OCI-LY1 (cell line): ENCODE results near the gene SLC38A8.

Experiments used
- H2AFZ ChIP-seq: fragments of 200-600 bp; sonication (generic), shearing (Covaris generic); 2 replicates; pipeline ENCODE4 v1.6.0; 2014; ENCODE audit warnings: antibody characterized with exemption, mild to moderate bottlenecking, low read length
- H3F3A ChIP-seq: fragments of 200-600 bp; sonication (generic), shearing (Covaris generic); 2 replicates; pipeline ENCODE4 v1.6.0; 2014; ENCODE audit warnings: mild to moderate bottlenecking, antibody characterized with exemption, low read length, moderate library complexity; ENCODE audit not compliant: insufficient read depth
- H3K27ac ChIP-seq: fragments of 200-600 bp; sonication (generic); 2 replicates; pipeline ENCODE4 v1.5.1; 2014; ENCODE audit warnings: low read length, mixed run types, mild to moderate bottlenecking, low read depth; ENCODE audit not compliant: poor library complexity, severe bottlenecking
- H3K27me3 ChIP-seq: fragments of 200-600 bp; sonication (generic); 2 replicates; pipeline ENCODE4 v1.6.0; 2014; ENCODE audit warnings: antibody characterized with exemption, mild to moderate bottlenecking, low read length, moderate library complexity; ENCODE audit not compliant: insufficient read depth
- H3K36me3 ChIP-seq: fragments of 200-600 bp; sonication (generic); 2 replicates; pipeline ENCODE4 v1.6.1; 2014; ENCODE audit warnings: mild to moderate bottlenecking, antibody characterized with exemption, low read length, moderate library complexity, mixed read lengths; ENCODE audit not compliant: insufficient read depth
- H3K4me1 ChIP-seq: fragments of 200-600 bp; sonication (generic); 2 replicates; pipeline ENCODE4 v1.5.1; 2014; ENCODE audit warnings: mild to moderate bottlenecking, low read length, moderate library complexity; ENCODE audit not compliant: insufficient read depth, severe bottlenecking
- H3K4me2 ChIP-seq: fragments of 200-600 bp; sonication (generic), shearing (Covaris generic); 2 replicates; pipeline ENCODE4 v1.6.1; 2014; ENCODE audit warnings: low read length
- H3K4me3 ChIP-seq: fragments of 200-600 bp; sonication (generic); 2 replicates; pipeline ENCODE4 v1.5.1; 2014; ENCODE audit warnings: low read length, low read depth, mild to moderate bottlenecking, mixed read lengths; ENCODE audit not compliant: poor library complexity, severe bottlenecking
- H3K79me2 ChIP-seq: fragments of 200-600 bp; shearing (Covaris generic); 2 replicates; pipeline ENCODE4 v1.6.1; 2016; ENCODE audit warnings: mixed run types, low read length, mixed read lengths; ENCODE audit not compliant: insufficient read depth
- H3K9ac ChIP-seq: fragments of 200-600 bp; sonication (generic), shearing (Covaris generic); 2 replicates; pipeline ENCODE4 v1.6.1; 2014; ENCODE audit warnings: mild to moderate bottlenecking, low read length, mixed read lengths
- H3K9me2 ChIP-seq: fragments of 200-600 bp; sonication (generic), shearing (Covaris generic); 2 replicates; pipeline ENCODE4 v1.6.1; 2014; ENCODE audit warnings: low read depth, mild to moderate bottlenecking, low read length, mixed read lengths
- H3K9me3 ChIP-seq: fragments of 200-600 bp; shearing (Covaris generic); 2 replicates; pipeline ENCODE4 v1.6.1; 2014; ENCODE audit warnings: low read length, mixed read lengths
- H4K20me1 ChIP-seq: fragments of 200-600 bp; sonication (generic), shearing (Covaris generic); 2 replicates; pipeline ENCODE4 v1.6.0; 2016; ENCODE audit warnings: mild to moderate bottlenecking, low read length; ENCODE audit not compliant: insufficient read depth
- CTCF ChIP-seq: fragments of 200-600 bp; sonication (generic), shearing (Covaris generic); IDR thresholded peaks from 2 replicates; pipeline ENCODE4 v1.5.1; 2017; ENCODE audit warnings: mild to moderate bottlenecking, antibody characterized with exemption, low read length, moderate library complexity, mixed read lengths
- EZH2 ChIP-seq: fragments of 200-600 bp; sonication (generic), shearing (Covaris generic); IDR thresholded peaks from 2 replicates; pipeline ENCODE4 v1.8.0; 2017; ENCODE audit warnings: borderline replicate concordance, mixed run types, mild to moderate bottlenecking, antibody characterized with exemption, low read length, moderate library complexity, mixed read lengths

The SLC38A8 gene

GRCh38 chr16:84055801-84056634 is 13.4 kb upstream of the SLC38A8 start:
- Histone ChIP-seq H3K9ac (no peak overlapping the region), H3K27me3 (no peaks in the 10 kb centered on the region), H3K4me2 (no peak overlapping the region), H3K27ac (no peak overlapping the region), H3K9me3 (no peaks in the 10 kb centered on the region), H3K79me2 (no peaks in the 10 kb centered on the region), H3K4me3 (no peak overlapping the region), H2AFZ (no peak overlapping the region), H4K20me1 (no peaks in the 10 kb centered on the region), H3K36me3 (peaks cover 90% of the 10 kb centered on the region), H3K4me1 (no peaks in the 10 kb centered on the region), H3F3A (no peaks in the 10 kb centered on the region), H3K9me2 (no peaks in the 10 kb centered on the region)
- TF ChIP-seq CTCF (no peak), EZH2 (no peak)

- no peaks in the 10 kb centered on the region for H3K27me3 ChIP-seq
- H2AFZ ChIP-seq, result no peak overlapping the region
- H3K4me2 ChIP-seq, result no peak overlapping the region
- no peaks in the 10 kb centered on the region for H3K9me3 ChIP-seq
- TF ChIP-seq EZH2, result no peak
- no peak for TF ChIP-seq CTCF
- H3K9me2 ChIP-seq, result no peaks in the 10 kb centered on the region
- no peaks in the 10 kb centered on the region for H4K20me1 ChIP-seq
- peaks cover 85% of the 10 kb centered on the region for H3K36me3 ChIP-seq
- no peak overlapping the region for H3K27ac ChIP-seq
- no peak overlapping the region for H3K9ac ChIP-seq
- no peak overlapping the region for H3K4me3 ChIP-seq
- no peaks in the 10 kb centered on the region for H3K79me2 ChIP-seq
- H3F3A ChIP-seq, result no peaks in the 10 kb centered on the region
- H3K4me1 ChIP-seq, result no peaks in the 10 kb centered on the region
Observed at GRCh38 chr16:84055366-84055765, 12.8 kb upstream of the SLC38A8 start.

GRCh38 chr16:84054916-84055315 is 12.3 kb upstream of the SLC38A8 start:
- Histone ChIP-seq H3K9me3 (no peaks in the 10 kb centered on the region), H3K27ac (no peak overlapping the region), H3K79me2 (no peaks in the 10 kb centered on the region), H3K36me3 (peaks cover 85% of the 10 kb centered on the region), H3K4me3 (no peak overlapping the region), H3K27me3 (no peaks in the 10 kb centered on the region), H3K9ac (no peak overlapping the region), H2AFZ (no peak overlapping the region), H3K4me2 (no peak overlapping the region), H3F3A (no peaks in the 10 kb centered on the region), H4K20me1 (no peaks in the 10 kb centered on the region), H3K4me1 (no peaks in the 10 kb centered on the region), H3K9me2 (no peaks in the 10 kb centered on the region)
- TF ChIP-seq EZH2 (no peak), CTCF (no peak)
